SU-DHL-6 (cell line): ENCODE data around the gene IL22.

Experiments used
- H2AFZ ChIP-seq: fragments of 200-600 bp; sonication (generic); 2 replicates; pipeline ENCODE4 v1.6.1; 2014; ENCODE audit warnings: low read depth, mild to moderate bottlenecking, moderate library complexity, mixed read lengths, antibody characterized with exemption, low read length; ENCODE audit not compliant: severe bottlenecking
- H3F3A ChIP-seq: fragments of 200-600 bp; shearing (Covaris generic); 2 replicates; pipeline ENCODE4 v1.6.0; 2016; ENCODE audit warnings: antibody characterized with exemption, mild to moderate bottlenecking; ENCODE audit not compliant: insufficient read depth
- H3K27ac ChIP-seq: fragments of 200-600 bp; sonication (generic); 2 replicates; pipeline ENCODE4 v1.5.1; 2016; ENCODE audit warnings: low read depth, mild to moderate bottlenecking, low read length, moderate library complexity, mixed read lengths
- H3K27me3 ChIP-seq: fragments of 200-600 bp; sonication (generic), shearing (Covaris generic); 2 replicates; pipeline ENCODE4 v1.6.0; 2014; ENCODE audit warnings: mild to moderate bottlenecking, low read length
- H3K36me3 ChIP-seq: fragments of 200-600 bp; sonication (generic); 2 replicates; pipeline ENCODE4 v1.6.1; 2014; ENCODE audit warnings: mild to moderate bottlenecking, low read length, mixed read lengths
- H3K4me2 ChIP-seq: fragments of 300-600, 200-600 bp; shearing (Covaris generic), sonication (generic); 2 replicates; pipeline ENCODE4 v1.6.0; 2014; ENCODE audit warnings: low read length, low read depth, mild to moderate bottlenecking; ENCODE audit not compliant: poor library complexity, severe bottlenecking
- H3K4me3 ChIP-seq: fragments of 200-600 bp; sonication (generic); 2 replicates; pipeline ENCODE4 v1.5.1; 2014; ENCODE audit warnings: antibody characterized with exemption, low read length, mild to moderate bottlenecking, mixed read lengths; ENCODE audit not compliant: insufficient read depth, poor library complexity, severe bottlenecking
- H3K79me2 ChIP-seq: fragments of 200-600 bp; sonication (generic); 2 replicates; pipeline ENCODE4 v1.6.1; 2014; ENCODE audit warnings: mild to moderate bottlenecking, low read length, moderate library complexity; ENCODE audit not compliant: insufficient read depth
- H3K9ac ChIP-seq: fragments of 200-600 bp; sonication (generic); 2 replicates; pipeline ENCODE4 v1.7.0; 2014; ENCODE audit warnings: mild to moderate bottlenecking, low read length
- H3K9me2 ChIP-seq: fragments of 200-600 bp; sonication (generic); replicated peaks from 2 replicates; pipeline ENCODE4 v1.6.1; 2014; ENCODE audit warnings: low read length; ENCODE audit not compliant: insufficient read depth
- H3K9me3 ChIP-seq: fragments of 200-600 bp; sonication (generic); 2 replicates; pipeline ENCODE4 v1.6.1; 2014; ENCODE audit warnings: low read length, mixed read lengths; ENCODE audit not compliant: insufficient read depth
- H4K20me1 ChIP-seq: fragments of 200-600 bp; sonication (generic); 2 replicates; pipeline ENCODE4 v1.6.1; 2014; ENCODE audit warnings: low read depth, mild to moderate bottlenecking, antibody characterized with exemption, low read length, moderate library complexity, mixed read lengths
- CTCF ChIP-seq: fragments of 200-600 bp; sonication (generic); IDR thresholded peaks from one replicate; pipeline ENCODE4 v1.5.1; 2017; ENCODE audit warnings: antibody characterized with exemption, mild to moderate bottlenecking, low read length, moderate library complexity; ENCODE audit not compliant: insufficient read depth, poor library complexity, severe bottlenecking
- EZH2phosphoT487 ChIP-seq: fragments of 200-600 bp; sonication (generic), shearing (Covaris generic); conservative IDR thresholded peaks from 2 replicates; pipeline ENCODE4 v1.6.1; 2018; ENCODE audit warnings: mild to moderate bottlenecking, antibody characterized with exemption, low read length, moderate library complexity, mixed read lengths

The IL22 gene

GRCh38 chr12:68285541-68285940 is 32.1 kb upstream of the IL22 start:
- Histone ChIP-seq H3K9me3 (no peaks in the 10 kb centered on the region), H3F3A (no peaks in the 10 kb centered on the region), H2AFZ (no peak overlapping the region), H3K4me3 (no peak overlapping the region), H4K20me1 (no peaks in the 10 kb centered on the region), H3K4me2 (no peak overlapping the region), H3K9ac (no peak overlapping the region), H3K79me2 (no peaks in the 10 kb centered on the region), H3K27me3 (no peaks in the 10 kb centered on the region), H3K36me3 (no peaks in the 10 kb centered on the region), H3K9me2 (no peaks in the 10 kb centered on the region), H3K27ac (no peak overlapping the region)
- TF ChIP-seq CTCF: no peak
- no peak for TF ChIP-seq EZH2phosphoT487

GRCh38 chr12:68281322-68282077 is 28.1 kb upstream of the IL22 start:
- no peak for TF ChIP-seq CTCF
- no peak for TF ChIP-seq EZH2phosphoT487
- Histone ChIP-seq H3K36me3 (no peaks in the 10 kb centered on the region), H3K27ac (no peak overlapping the region), H3K79me2 (no peaks in the 10 kb centered on the region), H3K9ac (no peak overlapping the region), H2AFZ (no peak overlapping the region), H3K4me3 (no peak overlapping the region), H3K9me2 (no peaks in the 10 kb centered on the region), H3K9me3 (no peaks in the 10 kb centered on the region), H3K4me2 (no peak overlapping the region), H3K27me3 (no peaks in the 10 kb centered on the region), H3F3A (no peaks in the 10 kb centered on the region), H4K20me1 (no peaks in the 10 kb centered on the region)

GRCh38 chr12:68280240-68280639 is 26.8 kb upstream of the IL22 start:
- TF ChIP-seq CTCF (no peak), EZH2phosphoT487 (no peak)
- H3K9me2 ChIP-seq: no peaks in the 10 kb centered on the region
- no peaks in the 10 kb centered on the region for H3K36me3 ChIP-seq
- no peak overlapping the region for H3K9ac ChIP-seq
- H4K20me1 ChIP-seq: no peaks in the 10 kb centered on the region
- no peak overlapping the region for H3K27ac ChIP-seq
- H3K79me2 ChIP-seq: no peaks in the 10 kb centered on the region
- no peaks in the 10 kb centered on the region for H3K27me3 ChIP-seq
- no peak overlapping the region for H3K4me2 ChIP-seq
- H3F3A ChIP-seq: no peaks in the 10 kb centered on the region
- no peaks in the 10 kb centered on the region for H3K9me3 ChIP-seq
- no peak overlapping the region for H2AFZ ChIP-seq
- H3K4me3 ChIP-seq: no peak overlapping the region
